ENCODE results near the gene UNC80.

DNA sequence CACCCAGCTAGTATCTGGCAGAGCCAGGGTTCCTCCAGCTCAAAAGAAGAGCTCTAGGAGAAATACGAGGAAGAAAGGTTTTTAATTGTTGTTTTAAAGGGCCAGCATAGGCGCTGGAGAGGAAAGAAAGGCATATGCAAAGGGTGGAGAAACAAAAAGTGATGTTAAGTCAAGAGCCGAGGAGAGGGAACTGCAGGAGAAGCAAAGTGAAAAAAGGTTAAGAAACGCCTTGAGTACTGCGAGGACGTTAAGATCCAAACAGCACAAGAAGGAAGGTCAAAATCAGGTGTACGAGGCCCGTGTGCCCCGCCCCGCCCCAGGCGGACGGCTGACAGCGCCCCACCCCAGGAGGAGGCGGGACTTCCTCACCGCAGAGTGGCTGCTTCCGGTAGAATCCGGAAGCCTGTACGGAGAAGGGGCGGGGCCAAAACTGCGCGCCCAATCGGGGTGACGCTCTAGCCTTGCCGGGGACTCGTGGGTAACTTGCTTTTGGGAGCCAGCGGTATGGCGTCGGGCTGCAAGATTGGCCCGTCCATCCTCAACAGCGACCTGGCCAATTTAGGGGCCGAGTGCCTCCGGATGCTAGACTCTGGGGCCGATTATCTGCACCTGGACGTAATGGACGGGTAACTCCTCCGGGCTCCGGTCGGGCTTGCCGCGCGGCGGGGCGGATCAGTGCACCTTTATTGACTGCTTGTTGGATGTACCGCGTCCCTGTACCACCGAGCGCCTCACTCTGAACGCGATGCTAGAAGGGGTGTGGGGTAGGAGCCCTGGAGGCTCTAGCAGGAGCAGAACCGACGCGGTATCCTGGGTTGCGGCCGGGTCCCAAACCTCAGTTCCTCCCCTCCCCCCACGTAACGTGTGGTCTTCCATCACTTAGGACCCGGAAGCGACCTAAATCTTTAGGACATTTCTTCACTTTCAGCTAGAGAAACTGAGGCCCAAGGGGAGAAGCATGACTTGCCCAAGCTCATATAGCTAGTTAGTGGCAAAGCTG lies 230.8 kb downstream of the UNC80 start, which contains the start of gene RPE:
- TF ChIP-seq, protein P1, sequence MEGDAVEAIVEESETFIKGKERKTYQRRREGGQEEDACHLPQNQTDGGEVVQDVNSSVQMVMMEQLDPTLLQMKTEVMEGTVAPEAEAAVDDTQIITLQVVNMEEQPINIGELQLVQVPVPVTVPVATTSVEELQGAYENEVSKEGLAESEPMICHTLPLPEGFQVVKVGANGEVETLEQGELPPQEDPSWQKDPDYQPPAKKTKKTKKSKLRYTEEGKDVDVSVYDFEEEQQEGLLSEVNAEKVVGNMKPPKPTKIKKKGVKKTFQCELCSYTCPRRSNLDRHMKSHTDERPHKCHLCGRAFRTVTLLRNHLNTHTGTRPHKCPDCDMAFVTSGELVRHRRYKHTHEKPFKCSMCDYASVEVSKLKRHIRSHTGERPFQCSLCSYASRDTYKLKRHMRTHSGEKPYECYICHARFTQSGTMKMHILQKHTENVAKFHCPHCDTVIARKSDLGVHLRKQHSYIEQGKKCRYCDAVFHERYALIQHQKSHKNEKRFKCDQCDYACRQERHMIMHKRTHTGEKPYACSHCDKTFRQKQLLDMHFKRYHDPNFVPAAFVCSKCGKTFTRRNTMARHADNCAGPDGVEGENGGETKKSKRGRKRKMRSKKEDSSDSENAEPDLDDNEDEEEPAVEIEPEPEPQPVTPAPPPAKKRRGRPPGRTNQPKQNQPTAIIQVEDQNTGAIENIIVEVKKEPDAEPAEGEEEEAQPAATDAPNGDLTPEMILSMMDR (IDR thresholded peaks at IDR 0.05): no peak
- no peak for TF ChIP-seq ZFX (IDR thresholded peaks at IDR 0.05; ENCODE audit: borderline replicate concordance)
